Astrocyte (in vitro differentiated cells and primary cell): ENCODE measurements around the gene RASGEF1C. TPM values are rescaled to one million over a fixed set of nuclear protein-coding genes. Genes with fewer than 3 reads are reported as not detected.
"Not testable (repeated sequence)": the region's sequence is repeated elsewhere in the genome, so short reads cannot be mapped to it uniquely, and the experiment has no call there.

Source experiments
- DNase-seq: peaks from one replicate; pipeline ENCODE4 v3.0.0-alpha.2; 2010; ENCODE audit warnings: low read depth
- FAIRE-seq: peaks from 2 replicates; lab custom pipeline; 2011; peaks lifted over from hg19 to GRCh38; lab: Jason Lieb, UNC
- H2AFZ ChIP-seq: 2 replicates; pipeline ENCODE4 v1.6.0; 2012; ENCODE audit warnings: low read depth, low read length, inconsistent platforms
- H3K27ac ChIP-seq: 2 replicates; pipeline ENCODE4 v1.5.1; 2011; ENCODE audit warnings: low read depth, low read length, inconsistent platforms
- H3K27me3 ChIP-seq: 2 replicates; pipeline ENCODE4 v1.6.0; 2011; ENCODE audit warnings: low read length, inconsistent platforms; ENCODE audit not compliant: insufficient read depth
- H3K36me3 ChIP-seq: 2 replicates; pipeline ENCODE4 v1.5.1; 2011; ENCODE audit warnings: low read length, inconsistent platforms; ENCODE audit not compliant: insufficient read depth
- H3K4me1 ChIP-seq: 2 replicates; pipeline ENCODE4 v1.5.1; 2011; ENCODE audit warnings: low read length, inconsistent platforms; ENCODE audit not compliant: insufficient read depth
- H3K4me2 ChIP-seq: 2 replicates; pipeline ENCODE4 v1.6.0; 2012; ENCODE audit warnings: low read length, inconsistent platforms
- H3K4me3 ChIP-seq: 2 replicates; pipeline ENCODE4 v1.5.1; 2011; ENCODE audit warnings: low read depth, mild to moderate bottlenecking, low read length, inconsistent platforms; ENCODE audit not compliant: insufficient read depth
- H3K79me2 ChIP-seq: 2 replicates; pipeline ENCODE4 v1.6.0; 2012; ENCODE audit warnings: mild to moderate bottlenecking, low read length, inconsistent platforms; ENCODE audit not compliant: insufficient read depth
- H3K9ac ChIP-seq: 2 replicates; pipeline ENCODE4 v1.6.0; 2012; ENCODE audit warnings: mild to moderate bottlenecking, low read length, inconsistent platforms
- H3K9me3 ChIP-seq: 2 replicates; pipeline ENCODE4 v1.5.1; 2012; ENCODE audit warnings: low read depth, mild to moderate bottlenecking, low read length, inconsistent platforms; ENCODE audit not compliant: insufficient read depth
- H4K20me1 ChIP-seq: 2 replicates; pipeline ENCODE4 v1.6.0; 2012; ENCODE audit warnings: low read length, inconsistent platforms; ENCODE audit not compliant: insufficient read depth
- H3K27ac Mint-ChIP-seq: one replicate; pipeline ENCODE4 v1.8.0; 2021; ENCODE audit warnings: mild to moderate bottlenecking, mixed read lengths; ENCODE audit not compliant: unreplicated experiment
- H3K27me3 Mint-ChIP-seq: one replicate; pipeline ENCODE4 v1.8.0; 2021; ENCODE audit warnings: low read depth, mixed read lengths; ENCODE audit not compliant: unreplicated experiment
- H3K36me3 Mint-ChIP-seq: one replicate; pipeline ENCODE4 v1.8.0; 2021; ENCODE audit warnings: low read depth, mixed read lengths; ENCODE audit not compliant: unreplicated experiment
- H3K4me1 Mint-ChIP-seq: one replicate; pipeline ENCODE4 v1.8.0; 2021; ENCODE audit warnings: low read depth, mixed read lengths; ENCODE audit not compliant: unreplicated experiment
- H3K4me3 Mint-ChIP-seq: one replicate; pipeline ENCODE4 v1.8.0; 2021; ENCODE audit warnings: mild to moderate bottlenecking, moderate library complexity, mixed read lengths; ENCODE audit not compliant: unreplicated experiment
- H3K9me3 Mint-ChIP-seq: one replicate; pipeline ENCODE4 v1.8.0; 2021; ENCODE audit warnings: mild to moderate bottlenecking, mixed read lengths; ENCODE audit not compliant: unreplicated experiment
- CTCF ChIP-seq: IDR thresholded peaks from 2 replicates; pipeline ENCODE4 v1.5.1; 2011; ENCODE audit warnings: low read depth, mild to moderate bottlenecking, inconsistent platforms, low read length, moderate library complexity; ENCODE audit not compliant: insufficient read depth
- EZH2 ChIP-seq: IDR thresholded peaks from 2 replicates; pipeline ENCODE4 v1.6.1; 2012; ENCODE audit warnings: mild to moderate bottlenecking, low read length, inconsistent platforms; ENCODE audit not compliant: insufficient read depth
- total RNA-seq: library from RNA; stranded (reverse); gene quantifications from 2 replicates; pipeline ENCODE4 v1.2.1, GENCODE V29; 2021

The RASGEF1C gene
- total RNA-seq, 1 donor from 2014 or later: 0.41 TPM

GRCh38 chr5:180210961-180211760 lies 2.1 kb upstream of the RASGEF1C start:
- H3K4me1 Mint-ChIP-seq: no peaks in the 10 kb centered on the region
- H3K9me3 Mint-ChIP-seq: peaks cover 5% of the 10 kb centered on the region
- Histone ChIP-seq H3K4me1 (no peaks in the 10 kb centered on the region), H2AFZ (no peak overlapping the region), H3K4me2 (no peak overlapping the region), H3K36me3 (no peaks in the 10 kb centered on the region), H3K79me2 (no peaks in the 10 kb centered on the region), H4K20me1 (no peaks in the 10 kb centered on the region), H3K4me3 (no peak overlapping the region), H3K27me3 (peaks cover 14% of the 10 kb centered on the region), H3K27ac (no peak overlapping the region), H3K9me3 (peaks cover 12% of the 10 kb centered on the region), H3K9ac (no peak overlapping the region)
- H3K4me3 Mint-ChIP-seq: no peak overlapping the region
- H3K36me3 Mint-ChIP-seq: no peaks in the 10 kb centered on the region
- TF ChIP-seq CTCF (no peak), EZH2 (no peak)
- FAIRE-seq (no peak), DNase-seq (no peak)
- no peak overlapping the region for H3K27ac Mint-ChIP-seq
- peaks cover 45% of the 10 kb centered on the region for H3K27me3 Mint-ChIP-seq

- H3K36me3 ChIP-seq, H2AFZ ChIP-seq, H3K27ac ChIP-seq, H3K4me2 ChIP-seq, H3K79me2 ChIP-seq, FAIRE-seq, H3K9me3 ChIP-seq, H4K20me1 ChIP-seq, H3K9ac ChIP-seq, H3K9me3 Mint-ChIP-seq, H3K4me1 Mint-ChIP-seq, DNase-seq, H3K4me1 ChIP-seq, H3K4me3 ChIP-seq, H3K36me3 Mint-ChIP-seq, H3K27ac Mint-ChIP-seq: not testable (repeated sequence)
- H3K27me3 Mint-ChIP-seq: peaks cover 43% of the 10 kb centered on the region
- H3K27me3 ChIP-seq: peaks cover 14% of the 10 kb centered on the region
- peak overlapping the region; percentile 70 for H3K4me3 Mint-ChIP-seq
Observed at GRCh38 chr5:180210077-180210476, 1.1 kb upstream of the RASGEF1C start.

GRCh38 chr5:180208435-180209081 lies 453 bp downstream of the RASGEF1C start:
- Histone ChIP-seq H3K27me3 (peaks cover 14% of the 10 kb centered on the region), H3K79me2 (no peaks in the 10 kb centered on the region), H3K4me3 (peak overlapping the region; percentile 42), H3K27ac (no peak overlapping the region), H3K9ac (no peak overlapping the region), H2AFZ (peak overlapping the region; percentile 73), H3K36me3 (no peaks in the 10 kb centered on the region), H3K9me3 (peaks cover 3% of the 10 kb centered on the region), H3K4me2 (peak overlapping the region; percentile 81), H3K4me1 (no peaks in the 10 kb centered on the region), H4K20me1 (no peaks in the 10 kb centered on the region)
- H3K4me3 Mint-ChIP-seq: peak overlapping the region; percentile 79
- no peak for FAIRE-seq
- H3K27ac Mint-ChIP-seq: peak overlapping the region; percentile 50
- TF ChIP-seq EZH2 (peak; percentile 52), CTCF (no peak)
- H3K27me3 Mint-ChIP-seq: peaks cover 39% of the 10 kb centered on the region
- no peaks in the 10 kb centered on the region for H3K4me1 Mint-ChIP-seq
- DNase-seq: no peak
- peaks cover 3% of the 10 kb centered on the region for H3K9me3 Mint-ChIP-seq
- H3K36me3 Mint-ChIP-seq: no peaks in the 10 kb centered on the region
